GM19395 (cell line): ENCODE measurements around the gene TUBGCP2.

Experiments used
- ATAC-seq: cut with Tn5 transposase; IDR thresholded peaks from one replicate; pipeline ENCODE4 v1.9.1; 2021; ENCODE audit warnings: mild to moderate bottlenecking, moderate library complexity; ENCODE audit not compliant: unreplicated experiment

TUBGCP2 gene

DNA sequence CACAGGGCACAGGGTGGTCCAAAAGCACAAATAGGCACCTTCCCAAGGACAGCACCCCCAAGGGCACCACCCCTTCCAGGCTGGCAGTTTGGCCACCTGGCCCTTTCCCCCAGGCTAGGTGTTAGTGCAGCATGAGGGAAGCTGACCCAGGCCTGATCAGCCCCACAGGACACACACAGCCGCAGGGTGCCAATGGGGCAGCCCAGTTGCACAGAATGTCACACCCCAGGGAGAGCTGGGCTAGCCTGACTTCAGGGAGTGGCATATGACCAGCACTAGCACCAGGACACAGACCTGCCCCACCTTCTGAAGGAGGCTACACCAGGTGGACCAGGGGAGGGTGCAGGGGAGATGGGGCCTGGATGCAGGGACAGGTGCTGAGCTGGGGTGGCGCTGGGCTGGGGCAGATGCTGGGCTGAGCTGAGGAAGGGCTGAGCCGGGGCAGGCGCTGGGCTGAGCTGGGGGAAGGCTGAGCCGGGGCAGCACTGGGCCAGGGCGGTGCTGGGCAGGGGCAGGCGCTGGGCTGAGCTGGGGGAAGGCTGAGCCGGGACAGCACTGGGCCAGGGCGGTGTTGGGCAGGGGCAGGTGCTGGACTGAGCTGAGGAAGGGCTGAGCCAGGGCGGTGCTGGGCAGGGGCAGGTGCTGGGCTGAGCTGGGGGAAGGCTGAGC, 28.1 kb downstream of the TUBGCP2 start:
- ATAC-seq = no peak

DNA sequence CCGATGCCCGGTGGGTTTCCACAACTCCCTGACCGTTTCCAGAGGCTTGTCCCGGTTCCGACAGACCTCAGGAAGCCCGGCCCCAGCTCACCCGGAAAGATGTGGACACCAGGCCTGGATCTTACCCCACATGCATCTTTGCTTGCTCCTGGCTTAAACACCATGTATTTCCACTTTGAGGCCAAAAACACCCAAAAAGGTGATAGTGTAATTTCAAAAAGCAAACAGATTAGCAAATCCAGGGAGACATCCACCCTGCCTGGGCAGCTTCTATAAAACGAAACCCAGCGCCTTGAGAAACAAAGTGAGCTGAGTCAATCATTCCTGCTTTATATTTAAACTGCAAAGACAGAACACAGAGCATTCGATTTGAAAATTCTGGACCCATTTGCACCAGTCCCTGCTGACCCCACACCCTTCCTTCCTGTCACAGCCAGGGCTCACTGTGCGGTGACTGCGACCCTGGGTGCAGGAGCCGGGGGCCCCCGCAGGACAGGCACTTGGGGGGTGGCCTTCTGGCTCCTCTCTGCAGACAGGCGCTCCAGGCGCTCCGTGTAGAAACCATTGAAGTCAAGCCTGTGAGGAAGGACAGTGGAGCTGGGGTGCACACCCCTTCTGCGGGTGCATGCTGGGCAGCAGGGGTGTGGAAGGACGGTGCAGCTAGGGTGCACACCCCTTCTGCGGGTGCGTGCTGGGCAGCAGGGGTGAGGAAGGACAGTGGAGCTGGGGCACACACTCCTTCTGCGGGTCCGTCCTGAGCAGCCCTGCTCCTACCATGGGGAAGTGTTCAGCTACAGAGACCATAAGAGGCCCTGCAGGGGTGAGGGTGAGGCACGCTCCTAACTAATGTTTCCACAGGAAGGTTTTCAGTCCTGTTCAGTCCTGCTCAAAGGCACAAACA, 29.1 kb downstream of the TUBGCP2 start:
- ATAC-seq = no peak

DNA sequence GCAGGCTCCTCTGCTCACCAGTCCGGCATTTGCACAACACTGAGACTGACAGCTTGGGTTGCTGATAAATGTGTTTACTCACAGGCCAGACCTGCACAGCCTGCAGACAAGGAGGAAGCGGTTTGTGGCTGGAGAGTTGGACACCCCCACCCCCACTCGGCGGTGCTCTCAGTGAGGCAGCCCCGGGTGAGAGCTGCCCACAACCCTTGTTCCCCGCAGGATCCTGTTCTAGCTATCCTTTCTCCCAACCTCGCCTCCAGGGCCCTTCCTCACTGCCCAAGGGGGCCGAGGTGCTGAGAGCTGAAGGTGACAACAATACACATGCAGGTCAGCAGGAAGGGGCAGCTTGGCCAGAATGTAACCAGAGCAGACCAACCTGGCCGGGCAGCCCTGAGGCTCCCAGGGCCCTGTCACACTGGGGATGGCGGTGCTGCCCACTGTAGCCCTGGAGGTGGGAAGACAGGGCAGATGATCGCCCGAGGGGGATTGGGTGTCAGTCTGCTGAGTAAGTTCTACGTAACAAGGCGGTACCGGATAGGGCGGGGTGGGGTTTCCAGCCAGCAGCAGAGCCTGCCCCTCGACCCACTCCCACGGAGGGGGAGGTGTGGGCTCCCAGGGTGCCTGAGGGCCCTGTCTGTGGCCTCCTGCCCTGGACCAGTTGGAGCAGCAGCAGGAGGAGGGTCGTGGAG, 30.0 kb downstream of the TUBGCP2 start:
- ATAC-seq = peak; percentile 44

DNA sequence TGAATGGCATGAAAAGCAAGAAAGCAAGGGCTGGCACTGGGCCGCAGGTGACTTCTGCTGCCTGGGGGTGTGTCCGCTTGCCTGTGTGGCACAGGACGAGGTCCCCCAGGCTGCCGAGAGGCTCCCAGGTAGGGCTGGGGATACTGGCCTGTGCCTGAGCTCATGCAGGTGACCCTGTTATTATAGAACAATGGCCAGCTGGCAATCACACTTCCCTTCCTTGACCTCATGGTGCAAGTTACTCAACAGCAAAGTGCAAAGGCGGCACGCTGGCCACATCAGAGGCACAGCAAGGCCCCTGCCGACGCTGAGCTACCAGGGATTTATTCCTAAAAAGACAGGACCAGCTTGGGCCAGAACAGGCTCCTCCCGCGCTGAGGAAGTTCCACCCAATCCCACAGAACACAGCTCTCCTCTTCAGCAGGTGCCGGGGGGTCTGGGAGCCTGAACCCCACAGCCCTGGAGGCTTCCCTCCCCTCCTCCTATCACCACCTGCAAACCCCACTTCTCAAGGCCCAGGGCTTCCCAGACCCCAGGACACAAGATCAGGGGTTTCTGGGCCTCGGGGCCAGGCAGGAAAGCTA, 30.6 kb downstream of the TUBGCP2 start:
- no peak for ATAC-seq

DNA sequence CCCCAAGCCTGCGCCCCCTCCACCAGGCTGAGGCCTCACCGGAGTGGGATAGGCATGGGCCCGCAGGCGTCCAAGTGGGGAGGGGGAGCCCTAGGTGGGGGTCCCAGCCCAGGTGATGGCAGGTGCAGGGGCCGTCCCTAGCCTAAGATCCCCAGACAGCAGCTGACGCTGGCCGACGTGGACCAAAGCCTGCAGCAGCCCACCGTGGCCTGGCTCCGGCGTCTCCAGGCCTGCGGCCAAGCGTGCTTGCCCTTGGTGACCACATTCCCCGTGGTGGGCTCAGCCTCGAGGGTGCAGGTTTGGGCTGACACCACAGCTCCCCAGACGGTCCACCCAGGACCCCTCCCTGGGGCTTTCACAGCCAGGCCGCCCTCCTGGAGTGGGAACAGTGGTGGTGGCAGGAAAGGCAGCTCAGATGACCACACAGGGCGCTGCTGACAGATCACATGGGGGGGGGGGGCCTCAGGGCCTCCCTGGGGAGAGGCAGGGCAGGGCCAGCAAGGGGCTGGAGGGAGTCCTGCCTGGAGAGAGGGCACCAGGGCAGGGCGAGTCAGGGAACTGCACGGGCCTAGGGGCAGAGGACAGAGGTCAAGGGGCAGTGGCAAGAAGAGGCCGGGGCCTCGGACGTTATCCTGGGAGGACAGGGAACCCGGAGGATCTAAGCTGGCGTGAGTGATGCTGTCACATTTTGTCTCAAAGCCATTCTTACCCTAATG, 31.2 kb downstream of the TUBGCP2 start:
- ATAC-seq = no peak

DNA sequence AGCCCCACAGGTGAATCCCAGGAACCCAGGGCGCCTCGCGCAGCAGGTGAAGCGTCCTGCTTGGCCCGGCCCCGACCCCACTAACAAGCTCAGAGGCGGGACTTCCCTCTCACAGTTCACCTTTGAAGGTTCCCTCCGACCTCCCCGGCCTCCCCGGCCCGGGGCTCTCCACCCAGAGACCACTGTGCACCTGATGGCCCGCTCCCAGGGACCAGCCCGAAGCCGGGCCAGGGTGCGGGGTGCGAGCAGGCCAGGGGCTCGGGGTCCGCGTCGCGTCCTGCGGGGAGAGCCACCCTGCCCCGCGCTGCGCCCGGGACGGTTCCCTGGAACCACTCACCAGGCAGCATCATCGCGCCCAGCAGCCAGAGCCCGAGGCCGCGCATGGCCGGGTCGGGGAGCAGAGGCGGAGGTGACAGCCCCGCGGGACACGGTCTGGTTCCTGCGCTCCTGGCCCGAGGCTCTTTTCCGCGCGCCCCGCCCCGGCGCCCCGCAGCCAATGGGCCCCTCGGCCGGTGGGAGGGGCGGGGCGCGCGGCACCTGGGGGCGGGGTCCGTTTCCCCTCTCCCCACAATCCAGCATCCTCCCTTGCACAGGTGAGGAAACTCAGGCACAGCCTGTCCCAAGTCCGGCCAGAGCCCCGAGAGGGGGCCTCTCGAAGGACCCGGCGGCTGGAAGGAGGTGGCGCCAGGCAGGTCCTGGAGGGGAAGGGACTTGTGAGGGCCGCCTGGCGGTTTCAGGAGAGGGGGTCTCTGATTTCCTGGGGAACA, 32.1 kb downstream of the TUBGCP2 start, which contains the start of gene ADAM8:
Gene ADAM8, minus strand, starts transcription at position 434 of the 767 bp plus-strand sequence. Its CDS starts 51 bp downstream, at position 383.
- ATAC-seq = peak; percentile 45

DNA sequence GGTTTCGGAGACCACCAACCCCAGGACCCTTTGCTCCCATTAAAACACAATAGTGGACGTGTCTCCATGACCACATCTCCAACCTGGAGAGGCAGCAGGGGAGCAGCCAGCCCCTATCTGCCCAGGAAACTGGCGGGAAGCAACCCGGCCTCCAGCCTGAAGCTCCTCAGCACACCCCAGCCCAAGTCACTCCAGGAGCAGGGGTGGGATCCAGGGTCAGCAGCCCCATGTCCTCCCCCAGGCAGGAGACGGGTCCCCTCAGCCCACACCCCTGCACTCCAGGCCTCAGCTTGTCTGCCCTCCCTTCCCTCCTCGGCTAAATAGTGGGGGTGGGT, 32.6 kb downstream of the TUBGCP2 start:
- ATAC-seq = peak; percentile 0

DNA sequence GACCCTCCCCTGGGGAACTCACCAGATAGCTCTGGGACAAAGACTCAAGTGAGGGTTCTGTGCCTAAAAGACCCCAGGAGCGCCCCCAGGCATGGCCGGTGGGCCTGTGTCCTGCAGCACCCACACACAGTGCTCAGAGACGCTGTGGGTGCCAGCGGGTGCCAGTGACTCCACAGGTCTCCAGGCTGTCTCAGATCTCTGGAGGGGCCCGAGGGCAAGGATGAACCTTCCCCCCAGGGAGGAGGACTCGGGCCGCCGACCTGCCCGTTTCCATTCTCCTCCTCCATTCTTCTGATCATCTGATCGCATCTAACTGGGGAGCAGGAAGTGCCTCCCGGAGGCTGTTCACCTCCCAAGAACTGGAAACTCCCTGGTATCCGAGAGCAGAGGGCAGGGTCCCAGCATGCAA, 33.0 kb downstream of the TUBGCP2 start:
- ATAC-seq = peak; percentile 38

DNA sequence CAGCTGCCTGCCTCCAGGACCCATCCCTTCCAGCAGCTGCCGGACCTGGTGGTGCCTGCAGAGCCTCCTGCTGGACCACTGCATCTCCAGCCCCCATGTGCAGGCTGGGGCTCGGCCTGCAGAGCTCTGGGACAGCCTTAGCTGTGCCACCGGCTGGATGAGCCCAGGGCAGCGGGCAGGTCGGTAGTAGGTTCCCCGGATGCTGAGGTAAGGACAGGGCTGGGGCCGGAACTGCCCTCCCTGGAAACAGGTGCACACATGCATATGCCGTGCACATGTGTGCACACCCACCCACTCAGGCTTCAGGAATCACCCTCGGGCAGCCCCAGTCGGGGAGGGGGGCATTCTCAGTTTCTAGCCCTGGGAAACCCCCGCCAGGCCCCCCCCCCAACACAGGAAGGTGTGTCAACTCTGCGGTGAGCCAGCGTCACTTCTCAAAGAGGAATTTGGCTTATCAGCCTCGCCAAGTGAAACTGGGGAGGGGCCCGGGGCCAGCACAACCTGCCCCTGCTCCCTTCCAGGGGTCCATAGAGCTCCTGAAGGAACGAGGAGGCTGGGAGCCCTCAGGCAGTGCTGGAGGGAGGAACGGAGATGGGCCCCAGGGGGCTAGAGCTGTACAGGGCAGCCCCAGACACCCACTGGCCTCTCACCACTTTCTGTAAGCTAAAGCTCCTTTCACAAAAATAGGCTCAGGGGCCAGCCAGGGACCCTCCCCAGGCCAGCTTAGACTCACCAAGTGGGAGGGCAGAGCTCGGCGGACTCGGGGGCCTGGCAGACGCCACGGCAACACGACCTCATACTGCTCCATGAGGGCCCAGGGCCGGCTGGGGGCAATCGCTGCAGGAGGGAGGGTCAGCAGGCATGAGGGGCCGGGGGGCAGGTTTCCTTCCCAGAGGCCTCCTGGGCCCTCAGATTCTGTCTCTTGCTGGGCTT, 33.7 kb downstream of the TUBGCP2 start:
- peak; percentile 55 for ATAC-seq

DNA sequence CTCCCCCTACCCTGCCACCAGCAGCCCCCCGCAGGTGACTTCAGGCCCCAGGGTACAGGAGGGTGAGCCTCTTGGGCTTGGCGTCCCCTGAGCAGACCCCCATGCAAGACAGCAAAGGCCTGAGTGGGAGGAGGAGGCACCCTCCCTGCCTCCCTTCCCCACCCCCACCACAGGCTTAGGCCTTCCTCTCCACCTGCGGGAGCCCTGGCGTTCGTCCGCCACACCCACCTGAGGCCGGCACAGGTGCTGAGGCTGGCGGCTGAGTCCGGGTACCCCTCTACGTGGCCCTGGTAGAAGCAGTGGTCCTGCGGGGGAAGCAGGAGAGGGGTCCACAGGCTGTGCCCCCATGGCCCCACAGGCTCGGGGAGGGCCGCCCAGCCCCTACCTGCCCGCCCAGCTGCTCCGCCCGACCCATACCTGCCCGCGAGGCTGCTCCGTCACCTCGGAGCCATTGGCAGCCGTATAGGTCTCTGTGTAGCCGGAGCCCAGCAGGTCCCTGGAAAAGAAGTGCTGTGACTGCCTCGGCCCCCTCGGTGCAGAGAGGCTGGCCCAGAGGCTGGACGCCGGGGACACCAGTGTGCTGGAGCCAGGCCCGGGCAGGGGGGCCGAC, 35.0 kb downstream of the TUBGCP2 start:
- ATAC-seq = no peak

DNA sequence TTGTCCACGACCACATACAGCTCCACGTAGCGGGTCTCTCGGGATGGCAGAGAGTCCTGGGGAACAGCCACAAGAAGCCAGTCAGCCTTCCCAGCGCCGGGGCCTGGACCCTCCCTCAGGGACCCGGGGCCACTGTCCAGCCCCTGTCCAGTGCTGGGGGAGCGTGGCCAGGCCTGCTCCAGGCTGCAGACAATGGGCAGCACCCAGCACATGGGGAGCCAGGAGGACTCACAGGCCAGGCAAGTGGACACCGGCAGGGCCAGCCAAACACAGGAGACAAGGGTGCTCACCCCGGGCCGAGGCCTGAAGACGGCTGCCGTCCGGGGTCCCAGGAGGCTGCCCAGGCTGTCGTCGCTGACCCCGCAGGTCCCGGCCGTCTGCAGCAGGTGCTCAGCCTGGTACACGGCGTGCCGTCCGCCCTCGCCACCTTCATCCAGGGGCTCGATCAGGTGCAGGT, 35.7 kb downstream of the TUBGCP2 start:
- no peak for ATAC-seq

DNA sequence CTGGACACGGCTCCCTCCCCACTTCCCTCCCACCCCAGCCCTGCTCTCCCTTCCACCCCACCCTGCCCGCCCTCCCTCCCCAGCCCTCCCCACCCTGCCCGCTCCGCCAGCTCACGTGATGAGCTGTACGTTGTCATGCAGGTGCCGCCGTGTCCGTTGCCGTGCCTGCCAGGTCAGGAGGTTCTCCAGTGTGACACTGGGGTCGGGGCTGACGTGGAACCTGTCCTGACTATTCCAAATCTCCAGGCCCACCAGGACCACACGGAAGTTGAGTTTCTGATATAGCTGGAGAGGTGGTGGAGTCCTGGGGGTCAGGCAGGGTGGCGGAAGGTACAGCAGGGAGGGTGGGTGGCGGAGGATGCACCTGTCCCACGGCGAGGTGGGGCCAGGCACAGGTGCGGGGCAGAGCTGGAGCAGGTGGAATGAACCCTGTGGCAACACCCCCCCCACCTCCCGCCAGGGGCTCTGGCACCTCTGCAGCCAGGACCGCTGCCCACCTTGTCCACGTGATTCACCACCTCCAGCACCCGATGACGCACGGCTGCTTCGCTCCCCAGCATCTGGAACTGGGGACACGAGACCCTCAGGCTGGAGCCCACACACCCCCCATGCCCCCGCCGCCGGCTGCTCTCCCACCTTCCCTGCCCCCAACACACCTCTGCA, 36.2 kb downstream of the TUBGCP2 start:
- no peak for ATAC-seq

DNA sequence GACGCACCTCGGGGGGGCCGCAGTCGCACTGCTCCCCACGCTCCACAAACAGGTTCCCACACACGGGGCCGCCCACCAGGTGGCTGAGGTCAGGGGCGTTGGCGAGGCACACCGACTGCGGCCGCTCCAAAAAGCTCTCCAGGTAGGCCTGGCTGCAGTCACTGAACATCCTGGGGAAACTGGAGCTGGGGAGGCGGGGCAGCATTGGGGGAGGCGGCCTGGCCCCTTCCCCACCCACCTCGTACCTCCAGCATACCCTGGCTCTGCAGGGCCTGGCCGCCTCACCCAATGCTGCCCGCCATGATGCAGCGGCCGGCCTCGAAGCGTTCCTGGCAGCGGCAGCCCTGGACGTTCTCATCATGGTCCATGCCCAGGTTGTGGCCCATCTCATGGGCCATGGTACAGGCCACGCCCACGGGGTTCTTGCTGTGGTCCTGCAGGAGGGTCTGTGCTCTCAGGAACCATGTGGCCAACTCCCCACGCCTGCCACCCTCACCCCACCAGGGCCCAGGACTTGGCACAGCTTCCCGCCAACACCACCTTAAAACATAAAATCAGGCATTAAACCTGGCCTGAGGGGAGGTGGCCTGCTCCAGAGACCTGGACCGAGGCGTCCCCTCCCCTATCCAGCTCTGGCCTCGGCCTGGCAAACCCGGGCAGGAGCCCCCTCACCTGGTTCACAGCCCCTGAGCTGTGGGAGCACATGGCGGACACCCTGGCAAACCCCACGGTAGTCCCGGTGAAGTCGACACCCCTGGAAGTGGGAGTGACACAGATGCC, 37.0 kb downstream of the TUBGCP2 start:
- no peak for ATAC-seq

DNA sequence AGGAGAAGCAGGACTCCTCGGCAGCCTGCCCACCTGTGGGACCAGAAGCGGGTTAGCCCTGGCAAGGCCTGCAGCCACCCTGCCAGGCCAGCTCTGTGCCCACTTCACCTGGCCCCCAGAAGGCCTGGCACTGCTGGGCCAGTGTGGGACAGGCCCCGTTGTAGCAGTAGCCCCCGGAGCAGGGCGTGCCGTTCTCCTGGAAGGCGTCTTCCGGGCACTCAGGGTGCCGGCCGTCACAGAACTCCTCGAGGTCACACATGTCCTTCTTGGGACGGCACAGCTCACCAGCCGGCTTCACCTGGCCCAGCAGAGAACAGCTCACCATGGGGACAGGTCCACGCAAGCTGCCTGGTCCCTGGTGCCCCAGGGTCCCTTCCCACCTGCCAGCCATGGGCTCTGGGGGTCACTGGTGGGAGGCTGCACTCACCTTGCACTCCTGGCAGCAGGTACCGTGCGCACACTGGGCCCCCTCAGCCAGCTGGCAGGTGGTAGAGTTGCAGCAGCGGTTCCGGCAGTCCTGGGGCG, 37.8 kb downstream of the TUBGCP2 start:
- ATAC-seq = no peak

DNA sequence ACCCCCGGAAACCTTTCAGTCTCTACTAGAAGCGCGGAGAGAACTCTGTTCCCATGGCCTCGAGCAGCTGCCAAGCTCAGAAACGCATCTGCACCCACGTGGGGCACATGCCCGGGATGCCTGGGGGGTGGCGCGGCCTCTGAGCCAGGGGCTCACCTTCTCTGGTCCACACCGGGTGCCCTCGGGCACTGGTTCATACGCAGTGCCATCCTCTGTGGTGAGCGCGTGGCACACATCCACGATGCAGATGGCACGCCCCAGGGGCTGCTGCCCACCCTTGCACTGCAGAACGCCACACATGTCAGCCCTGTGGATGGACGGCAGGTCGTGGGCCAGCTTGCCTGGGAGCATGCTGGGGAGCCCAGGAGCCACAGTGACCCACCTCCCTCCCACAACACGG, 38.5 kb downstream of the TUBGCP2 start:
- ATAC-seq = no peak

DNA sequence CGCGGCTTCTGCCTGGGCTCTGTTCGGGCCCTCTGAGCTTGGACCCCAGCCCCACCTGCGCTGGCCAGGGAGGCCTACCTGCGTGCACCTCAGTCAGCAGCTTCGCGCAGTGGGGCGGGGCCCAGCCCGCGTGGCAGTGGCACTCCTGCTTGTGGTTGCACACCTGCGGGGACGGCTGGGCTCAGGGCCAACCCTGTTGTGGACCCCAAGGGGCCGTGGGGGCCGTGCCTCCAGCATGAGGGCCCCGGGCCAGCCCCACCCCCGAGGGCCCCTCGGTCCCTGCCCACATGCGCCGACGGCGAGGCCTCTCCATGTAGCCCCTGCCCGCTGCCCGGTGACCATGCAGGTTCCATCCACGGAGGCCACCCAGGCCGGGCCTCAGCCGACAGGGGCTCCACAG, 39.3 kb downstream of the TUBGCP2 start:
- no peak for ATAC-seq

DNA sequence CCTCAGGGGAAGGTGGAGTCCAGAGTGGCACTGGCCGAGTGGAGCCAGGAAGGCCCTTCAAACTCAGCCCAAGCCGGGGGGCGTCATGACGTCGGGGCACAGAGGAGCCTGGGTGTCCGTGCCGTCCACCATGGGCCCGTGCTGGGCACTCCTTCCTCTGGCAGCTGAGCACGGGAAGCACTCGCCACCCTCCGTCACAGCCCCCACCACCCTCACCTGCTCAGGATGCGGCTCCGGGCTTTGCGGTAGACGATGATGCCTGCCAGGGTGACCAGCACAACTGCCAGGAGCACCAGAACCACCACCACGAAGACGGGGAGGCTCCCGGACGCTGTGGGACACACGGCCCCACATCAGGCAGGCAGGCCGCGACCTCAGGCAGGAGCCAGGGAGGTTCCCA, 40.1 kb downstream of the TUBGCP2 start:
- no peak for ATAC-seq
